Endothelial cell of umbilical vein (primary cell): ENCODE data around the gene IFITM10. TPM values are rescaled to one million over a fixed set of nuclear protein-coding genes. Genes with fewer than 3 reads are reported as not detected.

Source experiments
- BruUV-seq: library from RNA; stranded (reverse); fragments of 400-500 nt; replicated peaks from 2 replicates; lab custom pipeline; 2021; lab: Mats Ljungman, UMichigan
- CTCF ChIA-PET: fragments of 300-600, 350-600 bp; sonication (Branson Sonifier 250); formaldehyde crosslinking; loops from one replicate; lab custom pipeline; 2021; ENCODE audit warnings: antibody characterized with exemption, inconsistent platforms; lab: Charles Lee
- POLR2A ChIA-PET: fragments of 300-600, 350-600 bp; sonication (Branson Sonifier 250); formaldehyde crosslinking; loops from one replicate; lab custom pipeline; 2021; ENCODE audit warnings: antibody characterized with exemption, inconsistent platforms; lab: Charles Lee
- DNase-seq: peaks from one replicate; pipeline ENCODE4 v3.0.0-alpha.2; 2011; ENCODE audit warnings: low read depth, low spot score
- FAIRE-seq: peaks from 2 replicates; lab custom pipeline; 2011; peaks lifted over from hg19 to GRCh38; lab: Jason Lieb, UNC
- H2AFZ ChIP-seq: 2 replicates; pipeline ENCODE4 v1.6.0; 2012; ENCODE audit warnings: low read depth, low read length, control low read depth, inconsistent platforms
- H3K27ac ChIP-seq: 2 replicates; pipeline ENCODE4 v1.5.1; 2011; ENCODE audit warnings: low read depth, mild to moderate bottlenecking, control low read depth, low read length, moderate library complexity; ENCODE audit not compliant: insufficient read depth
- H3K27me3 ChIP-seq, 2 experiments: 2 replicates each; pipeline versions ENCODE4 v1.6.0 to v1.6.1; 2011; ENCODE audit warnings: low read length in 2 of 2, mixed read lengths in 1 of 2; ENCODE audit not compliant: control insufficient read depth in 2 of 2, insufficient read depth in 2 of 2
- H3K36me3 ChIP-seq, 2 experiments: 2 replicates in 1 of 2; 3 replicates in 1 of 2; pipeline ENCODE4 v1.5.1; 2011; ENCODE audit warnings: low read length in 2 of 2, mild to moderate bottlenecking in 1 of 2, moderate library complexity in 1 of 2; ENCODE audit not compliant: control insufficient read depth in 2 of 2, insufficient read depth in 2 of 2; ENCODE audit errors: extremely low read depth in 1 of 2
- H3K4me1 ChIP-seq: 3 replicates; pipeline ENCODE4 v1.5.1; 2011; ENCODE audit warnings: mild to moderate bottlenecking, low read length; ENCODE audit not compliant: control insufficient read depth, insufficient read depth; ENCODE audit errors: extremely low read depth
- H3K4me2 ChIP-seq: 2 replicates; pipeline ENCODE4 v1.6.1; 2011; ENCODE audit warnings: low read length, control low read depth, mixed read lengths; ENCODE audit not compliant: insufficient read depth
- H3K4me3 ChIP-seq, 3 experiments: fragments of 200-600 bp in 1 of 3; sonication (generic), shearing (Covaris generic) in 1 of 3; replicated peaks in 1 of 3; 2 replicates each; pipeline ENCODE4 v1.5.1; 2011 to 2016; ENCODE audit warnings: control low read depth in 3 of 3, low read length in 3 of 3, mild to moderate bottlenecking in 2 of 3, inconsistent platforms in 1 of 3, low read depth in 1 of 3, moderate library complexity in 1 of 3; ENCODE audit not compliant: insufficient read depth in 1 of 3
- H3K79me2 ChIP-seq: 2 replicates; pipeline ENCODE4 v1.6.0; 2012; ENCODE audit warnings: low read length, inconsistent platforms; ENCODE audit not compliant: control insufficient read depth, insufficient read depth
- H3K9ac ChIP-seq: replicated peaks from 2 replicates; pipeline ENCODE3; 2011; ENCODE audit warnings: low read length, control low read depth; ENCODE audit not compliant: insufficient read depth; ENCODE audit errors: extremely low read depth
- H3K9me1 ChIP-seq: replicated peaks from 3 replicates; pipeline ENCODE4 v1.6.0; 2011; ENCODE audit warnings: mild to moderate bottlenecking, low read length; ENCODE audit not compliant: control insufficient read depth, insufficient read depth; ENCODE audit errors: extremely low read depth
- H3K9me3 ChIP-seq: replicated peaks from 2 replicates; pipeline ENCODE4 v1.5.1; 2012; ENCODE audit warnings: low read length, inconsistent platforms; ENCODE audit not compliant: control insufficient read depth, insufficient read depth
- H4K20me1 ChIP-seq: replicated peaks from 2 replicates; pipeline ENCODE3; 2011; ENCODE audit warnings: mild to moderate bottlenecking, low read length; ENCODE audit not compliant: control insufficient read depth, insufficient read depth; ENCODE audit errors: extremely low read depth
- CTCF ChIP-seq, 2 donors: IDR thresholded peaks; 1 replicate in 1 of 2; 2 replicates in 1 of 2; pipeline ENCODE4 v1.5.1; 2011; ENCODE audit warnings: low read length in 2 of 2, mild to moderate bottlenecking in 2 of 2, moderate library complexity in 2 of 2, control low read depth in 1 of 2, inconsistent platforms in 1 of 2, low read depth in 1 of 2; ENCODE audit not compliant: insufficient read depth in 1 of 2; ENCODE audit errors: extremely low read depth in 1 of 2
- EZH2 ChIP-seq: IDR thresholded peaks from 2 replicates; pipeline ENCODE4 v1.6.1; 2012; ENCODE audit warnings: borderline replicate concordance, low read depth, mild to moderate bottlenecking, moderate library complexity, low read length, inconsistent platforms; ENCODE audit not compliant: severe bottlenecking
- FOS ChIP-seq: IDR thresholded peaks from 2 replicates; pipeline ENCODE4 v1.6.1; 2011; ENCODE audit warnings: mild to moderate bottlenecking, low read length, moderate library complexity, borderline replicate concordance; ENCODE audit not compliant: insufficient read depth
- GATA2 ChIP-seq: IDR thresholded peaks from 2 replicates; pipeline ENCODE4 v1.7.0; 2011; ENCODE audit warnings: low read depth, mild to moderate bottlenecking, moderate library complexity, mixed read lengths, low read length; ENCODE audit not compliant: insufficient read length, insufficient read depth
- JUN ChIP-seq: IDR thresholded peaks from 2 replicates; pipeline ENCODE4 v1.6.1; 2011; ENCODE audit warnings: borderline replicate concordance, low read depth; ENCODE audit not compliant: insufficient read length, insufficient read depth
- MYC ChIP-seq: IDR thresholded peaks from one replicate; pipeline ENCODE4 v1.6.1; 2011; ENCODE audit warnings: mild to moderate bottlenecking, low read depth, low read length
- POLR2A ChIP-seq: IDR thresholded peaks from 2 replicates; pipeline ENCODE4 v1.6.1; 2012; ENCODE audit warnings: low read depth, mild to moderate bottlenecking, control low read depth, low read length
- POLR2AphosphoS5 ChIP-seq: IDR thresholded peaks from 2 replicates; pipeline ENCODE4 v1.6.1; 2012; ENCODE audit warnings: low read depth, mild to moderate bottlenecking, control low read depth, low read length, moderate library complexity; ENCODE audit not compliant: insufficient read depth
- dilution Hi-C: fragments of 300-500 bp; cut with MboI; formaldehyde crosslinking; loops from one replicate; pipeline ENCODE4 v1.15.0; 2019; ENCODE audit warnings: low sequenced_read_pairs; ENCODE audit not compliant: extremely low pct_ligation_motif_present
- intact Hi-C: fragments of 100-400 bp; cut with micrococcal nuclease; formaldehyde crosslinking; loops from one replicate; pipeline ENCODE4 v1.10.0; 2022
- polyA plus RNA-seq, 4 experiments: library from polyadenylated mRNA; depleted of rRNA in 3 of 4; stranded (reverse) in 3 of 4; unstranded in 1 of 4; fragments of >200 nt; gene quantifications; 2 replicates each; pipeline versions ENCODE4 v1.2.1 to v1.2.3, GENCODE V29; 2011 to 2012; ENCODE audit warnings: missing spikeins in 1 of 4
- total RNA-seq: library from RNA; stranded (reverse); gene quantifications from 2 replicates; pipeline ENCODE4 v1.2.3, GENCODE V29; 2021
- TF ChIP-seq, protein P1 (sequence below): IDR thresholded peaks from 2 replicates; pipeline ENCODE4 v1.6.1; 2011; ENCODE audit not compliant: insufficient read depth, insufficient read length

IFITM10 gene
- total and polyA plus RNA-seq, 2 donors (not counting 3 experiments of a cell fraction or from before 2014, with no cell fraction given): 0.04 to 0.66 TPM

DNA sequence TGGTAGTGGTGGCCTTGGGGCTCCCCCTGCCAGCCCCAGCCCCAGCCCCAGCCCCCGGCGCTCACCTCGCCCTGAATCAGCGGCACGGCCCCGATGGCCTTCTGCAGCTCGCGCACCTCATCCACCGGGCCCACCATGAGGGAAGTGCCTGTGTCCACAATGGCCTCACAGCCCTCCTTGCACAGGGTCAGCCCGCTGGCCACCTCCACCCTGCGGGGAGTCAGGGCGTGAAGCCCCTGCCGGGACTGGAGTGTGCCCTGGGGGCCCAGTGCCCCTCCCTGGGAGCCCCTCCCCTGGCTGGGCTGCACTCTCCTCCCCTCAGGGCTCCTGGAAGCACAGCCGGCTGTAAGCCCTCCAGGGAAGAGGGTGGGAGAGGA is 3.5 kb upstream of the IFITM10 start:
- Histone ChIP-seq H3K4me2 (no peak overlapping the region), H3K9me3 (no peaks in the 10 kb centered on the region), H3K27ac (no peak overlapping the region), H3K27me3 (peaks cover 3 to 10% of the 10 kb centered on the region in 2 experiments), H3K4me1 (no peaks in the 10 kb centered on the region), H3K9me1 (no peaks in the 10 kb centered on the region), H3K79me2 (no peaks in the 10 kb centered on the region), H3K36me3 (peaks cover 0 to 19% of the 10 kb centered on the region in 2 experiments), H3K4me3 (no peak overlapping the region), H4K20me1 (no peaks in the 10 kb centered on the region), H3K9ac (no peak overlapping the region), H2AFZ (no peak overlapping the region)
- intact Hi-C loops: no loop called here
- BruUV-seq: no TSS peak
- dilution Hi-C loops: no loop called here
- FAIRE-seq (no peak), DNase-seq (no peak)
- ChIA-PET CTCF (no interaction called here), POLR2A (no interaction called here)
- TF ChIP-seq MYC (no peak), POLR2A (no peak), JUN (no peak), CTCF (IDR thresholded peaks at IDR 0.05; ENCODE audit: extremely low read depth in 1 of 2, insufficient read depth in 1 of 2, low read depth in 1 of 2, low read length in 2 of 2) (no peak), FOS (no peak), POLR2AphosphoS5 (no peak), EZH2 (no peak), GATA2 (no peak)
- TF ChIP-seq, protein P1, sequence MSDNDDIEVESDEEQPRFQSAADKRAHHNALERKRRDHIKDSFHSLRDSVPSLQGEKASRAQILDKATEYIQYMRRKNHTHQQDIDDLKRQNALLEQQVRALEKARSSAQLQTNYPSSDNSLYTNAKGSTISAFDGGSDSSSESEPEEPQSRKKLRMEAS: no peak
